ENCODE results near the gene PARD6A. TPM values are rescaled to one million over a fixed set of nuclear protein-coding genes. Genes with fewer than 3 reads are reported as not detected.

Gene PARD6A
- total RNA-seq, 1 experiment from 2014 or later, result 5.6 TPM

DNA sequence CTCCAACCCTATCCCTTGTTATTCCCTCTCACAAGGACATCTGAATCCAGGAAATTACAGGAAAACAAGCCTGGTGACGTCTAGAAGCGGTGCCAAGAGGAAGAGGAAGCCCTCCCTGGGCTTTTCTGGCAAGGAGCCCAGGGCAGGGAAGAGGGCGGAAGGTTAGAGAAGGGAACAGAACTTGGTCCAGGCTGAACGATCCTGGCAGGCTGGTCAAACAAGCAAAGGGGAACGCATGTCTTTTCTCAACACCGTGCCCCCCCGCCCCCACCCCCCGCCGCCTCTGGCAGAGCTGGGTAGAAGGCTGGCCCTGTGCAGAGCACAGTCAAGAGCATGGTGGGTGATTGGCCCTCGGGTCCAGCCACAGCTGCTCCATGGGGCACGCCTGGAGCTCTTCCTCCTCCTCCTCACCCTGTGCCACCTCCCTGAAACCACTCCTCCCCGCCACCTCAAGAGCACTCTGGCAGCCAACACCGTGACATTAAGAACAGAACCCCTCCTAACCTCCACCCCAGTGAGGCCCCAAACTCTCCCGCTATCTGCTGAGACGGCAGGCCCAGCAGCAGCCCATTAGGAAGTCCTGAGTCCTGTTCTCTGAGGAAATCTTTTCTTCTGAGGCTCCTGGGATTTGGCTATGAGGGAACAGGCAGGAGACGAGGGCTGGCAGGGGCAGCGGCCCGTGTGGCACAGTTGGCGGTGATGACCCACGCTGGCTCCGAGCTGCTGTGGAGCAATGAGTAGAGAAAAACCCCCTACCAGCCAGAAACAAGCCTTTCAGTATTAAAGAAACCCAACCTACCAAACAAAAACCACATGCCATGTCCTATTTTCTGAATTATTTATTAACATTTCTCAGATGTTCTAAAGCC lies 13.2 kb downstream of the PARD6A start:
- ChIA-PET RAD21 (ENCODE audit: low non-redundant PET in 1 of 2, low total read pairs in 2 of 2, uncharacterized antibody in 2 of 2, unreplicated experiment in 2 of 2) (no interaction called here), POLR2A (no interaction called here), CTCF (interaction anchor here (1.2 to 5.0 kb wide), 7 partner anchors 10 to 262 kb away, joined by 3 to 21 read pairs (median 7); no protein-coding TSS in a partner anchor)
- no TSS peak for BruUV-seq (replicated peaks)
- Histone ChIP-seq H3K36me3 (ENCODE audit: control insufficient read depth in 1 of 2, insufficient read depth in 2 of 2, low read length in 2 of 2) (no peaks in the 10 kb centered on the region), H3K27me3 (ENCODE audit: insufficient read depth, low read length) (no peaks in the 10 kb centered on the region), H3K4me2 (ENCODE audit: low read length) (no peak overlapping the region), H3K79me2 (ENCODE audit: insufficient read depth, low read length) (no peaks in the 10 kb centered on the region), H3K9ac (ENCODE audit: low read length) (no peak overlapping the region), H3K9me3 (ENCODE audit: control insufficient read depth in 1 of 2, insufficient read depth in 1 of 2, low read depth in 1 of 2, low read length in 2 of 2) (no peaks in the 10 kb centered on the region), H2AFZ (ENCODE audit: low read depth, low read length, poor library complexity, severe bottlenecking) (no peak overlapping the region), H3K27ac (ENCODE audit: low read depth, low read length) (no peak overlapping the region), H3K4me3 (replicated peaks in 1 of 2; ENCODE audit: low read depth in 1 of 2, low read length in 2 of 2) (no peak overlapping the region), H3K9me2 (ENCODE audit: insufficient read depth) (no peaks in the 10 kb centered on the region), H4K20me1 (ENCODE audit: insufficient read depth) (no peaks in the 10 kb centered on the region), H3K4me1 (ENCODE audit: control insufficient read depth in 1 of 2, insufficient read depth in 2 of 2, low read length in 2 of 2) (peaks cover 0 to 5% of the 10 kb centered on the region in 2 experiments; a peak in 2 of 4 replicates)
- ATAC-seq (no peak), DNase-seq (ENCODE audit: low read depth, low spot score) (no peak)
- intact Hi-C loops (cut with micrococcal nuclease), result loop anchor here (2.0 to 5.0 kb wide), 3 partner anchors 133 to 368 kb away; partner anchors contain the start of genes RANBP10 and TSNAXIP1
- TF ChIP-seq, protein P1, sequence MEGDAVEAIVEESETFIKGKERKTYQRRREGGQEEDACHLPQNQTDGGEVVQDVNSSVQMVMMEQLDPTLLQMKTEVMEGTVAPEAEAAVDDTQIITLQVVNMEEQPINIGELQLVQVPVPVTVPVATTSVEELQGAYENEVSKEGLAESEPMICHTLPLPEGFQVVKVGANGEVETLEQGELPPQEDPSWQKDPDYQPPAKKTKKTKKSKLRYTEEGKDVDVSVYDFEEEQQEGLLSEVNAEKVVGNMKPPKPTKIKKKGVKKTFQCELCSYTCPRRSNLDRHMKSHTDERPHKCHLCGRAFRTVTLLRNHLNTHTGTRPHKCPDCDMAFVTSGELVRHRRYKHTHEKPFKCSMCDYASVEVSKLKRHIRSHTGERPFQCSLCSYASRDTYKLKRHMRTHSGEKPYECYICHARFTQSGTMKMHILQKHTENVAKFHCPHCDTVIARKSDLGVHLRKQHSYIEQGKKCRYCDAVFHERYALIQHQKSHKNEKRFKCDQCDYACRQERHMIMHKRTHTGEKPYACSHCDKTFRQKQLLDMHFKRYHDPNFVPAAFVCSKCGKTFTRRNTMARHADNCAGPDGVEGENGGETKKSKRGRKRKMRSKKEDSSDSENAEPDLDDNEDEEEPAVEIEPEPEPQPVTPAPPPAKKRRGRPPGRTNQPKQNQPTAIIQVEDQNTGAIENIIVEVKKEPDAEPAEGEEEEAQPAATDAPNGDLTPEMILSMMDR (IDR thresholded peaks at IDR 0.05 in 2 of 3, conservative IDR thresholded peaks at IDR 0.05 in 1 of 3; ENCODE audit: borderline replicate concordance in 1 of 3, insufficient read depth in 1 of 3, low read depth in 2 of 3, low read length in 2 of 3), result no peak

DNA sequence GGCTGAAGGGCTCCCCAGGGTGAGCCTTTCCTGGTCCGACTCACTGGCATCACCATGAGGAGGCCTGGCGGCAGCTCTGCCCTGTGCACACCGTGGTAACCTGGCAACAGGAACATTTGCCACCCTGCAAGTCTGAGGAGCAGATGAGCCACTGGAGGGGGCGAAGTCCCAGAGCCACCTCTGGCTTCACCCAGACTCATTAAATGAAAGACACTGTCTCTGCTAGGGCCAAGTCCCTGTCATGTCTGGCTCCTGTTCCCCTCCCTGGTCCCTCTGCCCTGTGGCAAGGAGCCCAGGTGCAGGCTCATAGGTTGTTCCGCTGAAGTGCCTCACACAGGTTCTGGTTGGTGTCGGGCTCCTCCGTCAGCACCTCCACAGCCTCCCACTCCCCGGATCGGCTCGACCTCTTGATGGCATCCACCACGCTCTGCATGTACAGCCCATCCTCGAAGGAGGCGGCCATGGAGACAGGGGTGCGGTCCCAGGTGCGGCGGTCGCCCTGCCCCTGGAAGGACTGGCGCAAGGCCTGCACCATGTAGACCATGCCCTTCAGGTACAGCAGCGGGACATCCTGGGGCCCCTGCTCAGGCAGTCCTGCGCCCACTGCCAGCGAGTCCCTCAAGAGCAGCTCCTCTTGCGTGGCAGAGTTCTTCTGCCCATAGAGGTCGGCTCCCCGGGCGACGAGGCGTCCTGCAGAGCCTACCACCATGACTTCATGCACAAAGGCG lies 14.3 kb downstream of the PARD6A start:
- Histone ChIP-seq H4K20me1 (ENCODE audit: insufficient read depth) (no peaks in the 10 kb centered on the region), H3K27ac (ENCODE audit: low read depth, low read length) (no peak overlapping the region), H3K9me3 (ENCODE audit: control insufficient read depth in 1 of 2, insufficient read depth in 1 of 2, low read depth in 1 of 2, low read length in 2 of 2) (no peaks in the 10 kb centered on the region), H3K36me3 (ENCODE audit: control insufficient read depth in 1 of 2, insufficient read depth in 2 of 2, low read length in 2 of 2) (no peaks in the 10 kb centered on the region), H2AFZ (ENCODE audit: low read depth, low read length, poor library complexity, severe bottlenecking) (no peak overlapping the region), H3K4me1 (ENCODE audit: control insufficient read depth in 1 of 2, insufficient read depth in 2 of 2, low read length in 2 of 2) (peaks cover 0 to 5% of the 10 kb centered on the region in 2 experiments; a peak in 2 of 4 replicates), H3K4me3 (replicated peaks in 1 of 2; ENCODE audit: low read depth in 1 of 2, low read length in 2 of 2) (no peak overlapping the region), H3K27me3 (ENCODE audit: insufficient read depth, low read length) (no peaks in the 10 kb centered on the region), H3K9me2 (ENCODE audit: insufficient read depth) (no peaks in the 10 kb centered on the region), H3K79me2 (ENCODE audit: insufficient read depth, low read length) (no peaks in the 10 kb centered on the region), H3K9ac (ENCODE audit: low read length) (no peak overlapping the region), H3K4me2 (ENCODE audit: low read length) (no peak overlapping the region)
- ATAC-seq (no peak), DNase-seq (ENCODE audit: low read depth, low spot score) (no peak)
- ChIA-PET POLR2A (no interaction called here), CTCF (no interaction called here), RAD21 (ENCODE audit: low non-redundant PET in 1 of 2, low total read pairs in 2 of 2, uncharacterized antibody in 2 of 2, unreplicated experiment in 2 of 2) (no interaction called here)
- intact Hi-C loops (cut with micrococcal nuclease), result loop anchor here (5.0 kb wide), 2 partner anchors 132 to 367 kb away; partner anchors contain the start of genes RANBP10 and TSNAXIP1
- no TSS peak for BruUV-seq (replicated peaks)
- TF ChIP-seq, protein P2, sequence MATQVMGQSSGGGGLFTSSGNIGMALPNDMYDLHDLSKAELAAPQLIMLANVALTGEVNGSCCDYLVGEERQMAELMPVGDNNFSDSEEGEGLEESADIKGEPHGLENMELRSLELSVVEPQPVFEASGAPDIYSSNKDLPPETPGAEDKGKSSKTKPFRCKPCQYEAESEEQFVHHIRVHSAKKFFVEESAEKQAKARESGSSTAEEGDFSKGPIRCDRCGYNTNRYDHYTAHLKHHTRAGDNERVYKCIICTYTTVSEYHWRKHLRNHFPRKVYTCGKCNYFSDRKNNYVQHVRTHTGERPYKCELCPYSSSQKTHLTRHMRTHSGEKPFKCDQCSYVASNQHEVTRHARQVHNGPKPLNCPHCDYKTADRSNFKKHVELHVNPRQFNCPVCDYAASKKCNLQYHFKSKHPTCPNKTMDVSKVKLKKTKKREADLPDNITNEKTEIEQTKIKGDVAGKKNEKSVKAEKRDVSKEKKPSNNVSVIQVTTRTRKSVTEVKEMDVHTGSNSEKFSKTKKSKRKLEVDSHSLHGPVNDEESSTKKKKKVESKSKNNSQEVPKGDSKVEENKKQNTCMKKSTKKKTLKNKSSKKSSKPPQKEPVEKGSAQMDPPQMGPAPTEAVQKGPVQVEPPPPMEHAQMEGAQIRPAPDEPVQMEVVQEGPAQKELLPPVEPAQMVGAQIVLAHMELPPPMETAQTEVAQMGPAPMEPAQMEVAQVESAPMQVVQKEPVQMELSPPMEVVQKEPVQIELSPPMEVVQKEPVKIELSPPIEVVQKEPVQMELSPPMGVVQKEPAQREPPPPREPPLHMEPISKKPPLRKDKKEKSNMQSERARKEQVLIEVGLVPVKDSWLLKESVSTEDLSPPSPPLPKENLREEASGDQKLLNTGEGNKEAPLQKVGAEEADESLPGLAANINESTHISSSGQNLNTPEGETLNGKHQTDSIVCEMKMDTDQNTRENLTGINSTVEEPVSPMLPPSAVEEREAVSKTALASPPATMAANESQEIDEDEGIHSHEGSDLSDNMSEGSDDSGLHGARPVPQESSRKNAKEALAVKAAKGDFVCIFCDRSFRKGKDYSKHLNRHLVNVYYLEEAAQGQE (IDR thresholded peaks at IDR 0.05; ENCODE audit: low read depth), result no peak
- TF ChIP-seq, protein P3, sequence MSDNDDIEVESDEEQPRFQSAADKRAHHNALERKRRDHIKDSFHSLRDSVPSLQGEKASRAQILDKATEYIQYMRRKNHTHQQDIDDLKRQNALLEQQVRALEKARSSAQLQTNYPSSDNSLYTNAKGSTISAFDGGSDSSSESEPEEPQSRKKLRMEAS (IDR thresholded peaks at IDR 0.05), result no peak
- TF ChIP-seq EZH2phosphoT487 (IDR thresholded peaks at IDR 0.05; ENCODE audit: borderline replicate concordance) (no peak), TCF7L2 (IDR thresholded peaks at IDR 0.05; ENCODE audit: borderline replicate concordance, extremely low read depth, insufficient read depth, insufficient read length) (no peak), ZFX (IDR thresholded peaks at IDR 0.05) (no peak), SP1 (IDR thresholded peaks at IDR 0.05; ENCODE audit: low read depth) (no peak), POLR2AphosphoS5 (IDR thresholded peaks at IDR 0.05; ENCODE audit: low read depth, low read length) (no peak), CBX3 (IDR thresholded peaks at IDR 0.05; ENCODE audit: low read depth) (no peak), POLR2A (IDR thresholded peaks at IDR 0.05; ENCODE audit: borderline replicate concordance, extremely low read depth, insufficient read depth, insufficient read length) (no peak), EGR1 (IDR thresholded peaks at IDR 0.05; ENCODE audit: low read depth) (no peak), CEBPB (IDR thresholded peaks at IDR 0.05; ENCODE audit: low read depth) (no peak)

Measured in HCT116 (cell line).